Astrocyte (in vitro differentiated cells and primary cell): Measurements from ENCODE around the gene SCGB1C1.

Experiments
- EZH2 ChIP-seq: IDR thresholded peaks from 2 replicates; pipeline ENCODE4 v1.6.1; 2012; ENCODE audit warnings: mild to moderate bottlenecking, low read length, inconsistent platforms; ENCODE audit not compliant: insufficient read depth
- TF ChIP-seq, protein P1 (sequence below): IDR thresholded peaks from 2 replicates; pipeline ENCODE4 v1.5.1; 2011; ENCODE audit warnings: low read depth, mild to moderate bottlenecking, inconsistent platforms, low read length, moderate library complexity; ENCODE audit not compliant: insufficient read depth

DNA sequence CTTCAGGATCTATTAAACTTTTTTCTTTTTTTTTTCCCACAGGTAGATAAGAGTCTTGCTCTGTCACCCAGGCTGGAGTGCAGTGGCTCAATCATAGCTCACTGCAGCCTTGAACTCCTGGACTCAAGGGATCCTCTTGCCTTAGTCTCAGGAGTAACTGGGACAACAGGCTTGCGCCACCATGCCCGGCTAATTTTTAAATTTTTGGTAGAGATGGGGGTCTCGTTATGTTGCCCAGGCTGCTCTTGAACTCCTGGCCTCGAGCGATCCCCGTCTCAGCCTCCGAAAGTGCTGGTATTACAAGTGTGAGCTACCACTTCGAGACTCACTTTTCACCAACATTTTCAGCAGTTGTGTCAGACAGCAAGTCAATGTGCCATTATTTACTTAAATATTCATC is 42.3 kb downstream of the SCGB1C1 start:
- TF ChIP-seq, protein P1, sequence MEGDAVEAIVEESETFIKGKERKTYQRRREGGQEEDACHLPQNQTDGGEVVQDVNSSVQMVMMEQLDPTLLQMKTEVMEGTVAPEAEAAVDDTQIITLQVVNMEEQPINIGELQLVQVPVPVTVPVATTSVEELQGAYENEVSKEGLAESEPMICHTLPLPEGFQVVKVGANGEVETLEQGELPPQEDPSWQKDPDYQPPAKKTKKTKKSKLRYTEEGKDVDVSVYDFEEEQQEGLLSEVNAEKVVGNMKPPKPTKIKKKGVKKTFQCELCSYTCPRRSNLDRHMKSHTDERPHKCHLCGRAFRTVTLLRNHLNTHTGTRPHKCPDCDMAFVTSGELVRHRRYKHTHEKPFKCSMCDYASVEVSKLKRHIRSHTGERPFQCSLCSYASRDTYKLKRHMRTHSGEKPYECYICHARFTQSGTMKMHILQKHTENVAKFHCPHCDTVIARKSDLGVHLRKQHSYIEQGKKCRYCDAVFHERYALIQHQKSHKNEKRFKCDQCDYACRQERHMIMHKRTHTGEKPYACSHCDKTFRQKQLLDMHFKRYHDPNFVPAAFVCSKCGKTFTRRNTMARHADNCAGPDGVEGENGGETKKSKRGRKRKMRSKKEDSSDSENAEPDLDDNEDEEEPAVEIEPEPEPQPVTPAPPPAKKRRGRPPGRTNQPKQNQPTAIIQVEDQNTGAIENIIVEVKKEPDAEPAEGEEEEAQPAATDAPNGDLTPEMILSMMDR = no peak
- no peak for TF ChIP-seq EZH2
